ENCODE data around the gene FIBCD1.

Gene FIBCD1

GRCh38 chr9:130936285-130937117 is 2.5 kb downstream of the FIBCD1 start:
- peak; percentile 30 to 81 for DNase-seq
- no peaks in the 10 kb centered on the region for H3K9me3 ChIP-seq
- no peaks in the 10 kb centered on the region for H3K36me3 ChIP-seq
- intact Hi-C loops (cut with DNase I; ENCODE audit: low total_unique reads), result no loop called here
- H3K4me1 ChIP-seq, result peaks cover 0 to 68% (median 41%) of the 10 kb centered on the region in 4 donors
- peaks cover 7 to 94% of the 10 kb centered on the region in 2 donors for H3K27me3 ChIP-seq
- H3K27ac ChIP-seq, result no peak overlapping the region
- no peak for TF ChIP-seq CTCF (IDR thresholded peaks at IDR 0.05)
- H3K4me3 ChIP-seq, result no peak overlapping the region

- Histone ChIP-seq H3K4me1 (peaks cover 0 to 61% (median 40%) of the 10 kb centered on the region in 4 donors), H3K27ac (no peak overlapping the region), H3K4me3 (no peak overlapping the region), H3K9me3 (no peaks in the 10 kb centered on the region), H3K36me3 (no peaks in the 10 kb centered on the region), H3K27me3 (peaks cover 7 to 87% of the 10 kb centered on the region in 2 donors)
- no peak for DNase-seq
- intact Hi-C loops (cut with DNase I; ENCODE audit: low total_unique reads), result no loop called here
- TF ChIP-seq CTCF (IDR thresholded peaks at IDR 0.05), result no peak
These were observed 3.3 kb downstream of the FIBCD1 start for GRCh38 chr9:130935648-130936271.

GRCh38 chr9:130934702-130935647 is 4.1 kb downstream of the FIBCD1 start:
- Histone ChIP-seq H3K36me3 (no peaks in the 10 kb centered on the region), H3K27me3 (peaks cover 7 to 82% of the 10 kb centered on the region in 2 donors), H3K27ac (no peak overlapping the region), H3K4me1 (peaks cover 0 to 58% (median 34%) of the 10 kb centered on the region in 4 donors), H3K4me3 (no peak overlapping the region), H3K9me3 (no peaks in the 10 kb centered on the region)
- intact Hi-C loops (cut with DNase I; ENCODE audit: low total_unique reads), result no loop called here
- no peak for DNase-seq
- no peak for TF ChIP-seq CTCF (IDR thresholded peaks at IDR 0.05)

DNA sequence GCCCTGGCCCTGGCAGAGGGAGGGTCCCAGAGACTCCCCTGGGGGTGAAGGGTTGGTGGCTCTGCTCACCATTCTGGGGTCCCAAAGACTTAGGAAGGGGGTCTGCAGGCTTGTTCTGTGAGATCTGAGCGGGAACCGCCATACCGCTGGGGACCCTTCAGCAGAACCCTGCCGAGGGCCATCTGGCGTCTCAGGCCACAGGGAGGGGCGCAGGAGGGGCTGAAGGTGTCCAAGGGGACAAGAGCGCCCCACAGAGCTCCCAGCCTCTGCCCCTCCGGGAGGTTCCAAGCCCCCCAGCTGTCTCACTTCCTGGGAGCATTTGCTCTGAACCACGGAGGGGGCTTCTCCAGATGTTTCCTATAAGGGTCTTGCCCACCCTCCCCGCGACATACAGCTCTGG is 4.8 kb downstream of the FIBCD1 start:
- intact Hi-C loops (cut with DNase I; ENCODE audit: low total_unique reads), result no loop called here
- Histone ChIP-seq H3K27me3 (peaks cover 2 to 81% of the 10 kb centered on the region in 2 donors), H3K9me3 (no peaks in the 10 kb centered on the region), H3K4me1 (peaks cover 0 to 54% (median 27%) of the 10 kb centered on the region in 4 donors), H3K4me3 (no peak overlapping the region), H3K36me3 (no peaks in the 10 kb centered on the region), H3K27ac (no peak overlapping the region)
- no peak for DNase-seq
- no peak for TF ChIP-seq CTCF (IDR thresholded peaks at IDR 0.05)

Data from tibial artery (tissue), 4 donors.